ENCODE measurements around the gene PLXNA2.

The PLXNA2 gene

GRCh38 chr1:208080396-208081286, 163.5 kb downstream of the PLXNA2 start:
- FAIRE-seq (no peak), DNase-seq (ENCODE audit: insufficient read length) (no peak)
- no peak for TF ChIP-seq POLR2AphosphoS5 (IDR thresholded peaks at IDR 0.05; ENCODE audit: low read depth, low read length)
- TF ChIP-seq POLR2A (IDR thresholded peaks at IDR 0.05; ENCODE audit: low read depth, low read length), result no peak
- TF ChIP-seq TAF1 (IDR thresholded peaks at IDR 0.05; ENCODE audit: borderline replicate concordance, low read depth, low read length), result no peak

GRCh38 chr1:208079161-208079560, 165.0 kb downstream of the PLXNA2 start:
- TF ChIP-seq POLR2AphosphoS5 (IDR thresholded peaks at IDR 0.05; ENCODE audit: low read depth, low read length) (no peak), TAF1 (IDR thresholded peaks at IDR 0.05; ENCODE audit: borderline replicate concordance, low read depth, low read length) (no peak)
- no peak for DNase-seq (ENCODE audit: insufficient read length)
- FAIRE-seq, result no peak

GRCh38 chr1:208078752-208079151, 165.4 kb downstream of the PLXNA2 start:
- FAIRE-seq (no peak), DNase-seq (ENCODE audit: insufficient read length) (no peak)
- TF ChIP-seq POLR2AphosphoS5 (IDR thresholded peaks at IDR 0.05; ENCODE audit: low read depth, low read length) (no peak), POLR2A (IDR thresholded peaks at IDR 0.05; ENCODE audit: low read depth, low read length) (no peak), TAF1 (IDR thresholded peaks at IDR 0.05; ENCODE audit: borderline replicate concordance, low read depth, low read length) (no peak)

DNA sequence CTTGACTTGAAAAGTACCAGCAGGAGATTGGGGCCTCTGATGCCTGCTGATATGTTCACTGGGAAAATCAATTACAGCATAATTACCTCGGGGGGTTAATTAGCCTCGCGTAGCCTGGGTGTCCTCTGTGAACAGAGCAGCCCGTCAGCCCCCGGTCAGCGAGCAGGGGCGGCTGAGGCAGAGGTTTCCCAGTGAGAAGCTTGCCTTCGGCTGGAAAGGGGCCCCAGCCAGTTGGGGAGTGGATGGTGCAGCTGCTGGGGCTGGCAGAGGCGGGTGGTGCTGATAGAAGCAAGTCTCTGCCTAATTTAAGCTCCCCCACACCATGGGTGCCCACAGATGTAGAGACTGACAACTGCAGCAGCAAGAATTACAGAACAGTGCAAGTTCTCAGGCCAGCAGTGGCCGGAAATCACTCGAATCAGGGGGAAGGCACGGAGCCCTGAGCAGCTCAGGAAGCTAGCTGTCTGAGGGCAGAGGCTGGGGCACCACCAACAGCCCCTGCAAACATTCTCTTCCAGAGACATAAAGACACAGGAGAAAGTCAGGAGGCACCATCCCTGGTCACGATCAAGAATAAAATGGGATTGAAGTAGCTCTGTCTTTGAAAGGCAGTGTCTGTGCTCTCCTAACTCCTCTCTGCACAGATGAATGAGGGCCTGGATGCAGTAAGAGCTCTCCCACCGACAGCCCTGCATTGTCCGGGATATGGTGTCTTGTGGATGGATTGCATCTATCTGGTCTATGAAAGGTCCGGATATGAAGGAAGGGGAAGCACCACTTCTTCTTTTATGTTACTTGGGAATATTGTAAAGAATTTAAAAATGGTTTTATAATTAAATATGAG, 166.7 kb downstream of the PLXNA2 start:
- FAIRE-seq (no peak), DNase-seq (ENCODE audit: insufficient read length) (no peak)
- TF ChIP-seq TAF1 (IDR thresholded peaks at IDR 0.05; ENCODE audit: borderline replicate concordance, low read depth, low read length), result no peak
- no peak for TF ChIP-seq POLR2AphosphoS5 (IDR thresholded peaks at IDR 0.05; ENCODE audit: low read depth, low read length)
- no peak for TF ChIP-seq POLR2A (IDR thresholded peaks at IDR 0.05; ENCODE audit: low read depth, low read length)

DNA sequence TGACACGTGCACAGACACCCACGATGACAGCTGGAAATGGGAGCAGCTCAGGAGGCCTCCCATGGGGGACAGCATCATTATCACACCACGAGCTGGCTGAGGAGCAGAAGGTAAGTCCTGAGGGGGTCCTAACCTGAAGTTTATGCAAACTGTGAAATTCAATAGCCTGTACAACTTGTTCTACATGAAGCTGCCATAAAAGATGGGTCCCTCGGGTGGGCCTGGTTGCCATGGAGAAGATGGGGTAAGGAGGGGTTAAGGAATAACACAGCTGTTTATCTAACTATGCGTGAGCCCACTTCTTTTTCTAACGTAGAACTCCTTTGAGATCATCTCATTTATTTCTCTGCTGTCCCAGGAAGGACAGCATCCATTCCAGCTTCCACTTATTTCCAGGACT, 169.8 kb downstream of the PLXNA2 start:
- DNase-seq (ENCODE audit: insufficient read length) (no peak), FAIRE-seq (no peak)
- TF ChIP-seq POLR2AphosphoS5 (IDR thresholded peaks at IDR 0.05; ENCODE audit: low read depth, low read length), result no peak
- TF ChIP-seq POLR2A (IDR thresholded peaks at IDR 0.05; ENCODE audit: low read depth, low read length), result no peak
- TF ChIP-seq TAF1 (IDR thresholded peaks at IDR 0.05; ENCODE audit: borderline replicate concordance, low read depth, low read length), result no peak

DNA sequence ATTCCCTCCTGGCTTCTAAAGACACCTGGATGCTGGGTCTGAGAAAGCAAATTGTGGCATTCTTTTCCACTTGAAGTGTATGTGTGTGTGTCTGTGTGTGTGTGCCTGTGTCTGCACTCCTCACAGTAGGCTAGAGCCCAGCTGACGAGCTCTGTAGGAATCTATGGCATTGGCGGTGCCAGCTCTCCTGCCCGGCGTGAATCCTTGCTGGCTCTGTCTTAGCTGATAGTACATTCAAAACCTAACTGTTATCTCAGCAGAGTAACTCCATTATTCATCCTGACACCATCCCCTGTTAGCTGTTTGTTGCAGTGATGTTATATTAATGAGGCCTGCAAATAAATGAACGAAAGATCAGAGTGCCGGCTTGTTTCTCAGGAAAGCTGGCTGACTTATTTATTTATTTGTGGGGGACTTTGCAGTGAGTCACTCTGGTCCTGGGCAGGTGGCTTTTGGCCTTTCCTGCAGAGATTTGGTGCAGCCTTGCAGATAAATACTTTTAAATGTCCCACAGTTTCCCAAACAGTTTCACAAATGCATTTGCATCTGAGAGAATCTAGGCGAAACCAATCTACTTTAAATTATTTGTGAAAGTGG, 172.7 kb downstream of the PLXNA2 start:
- DNase-seq (ENCODE audit: insufficient read length) (no peak), FAIRE-seq (no peak)

GRCh38 chr1:208069908-208070307, 174.3 kb downstream of the PLXNA2 start:
- FAIRE-seq (peak; percentile 53), DNase-seq (ENCODE audit: insufficient read length) (no peak)
- no peak for TF ChIP-seq POLR2AphosphoS5 (IDR thresholded peaks at IDR 0.05; ENCODE audit: low read depth, low read length)
- TF ChIP-seq TAF1 (IDR thresholded peaks at IDR 0.05; ENCODE audit: borderline replicate concordance, low read depth, low read length), result no peak
- no peak for TF ChIP-seq POLR2A (IDR thresholded peaks at IDR 0.05; ENCODE audit: low read depth, low read length)

More for the DNA sequence above, 172.7 kb downstream of the PLXNA2 start:
- TF ChIP-seq TAF1 (IDR thresholded peaks at IDR 0.05; ENCODE audit: borderline replicate concordance, low read depth, low read length) (no peak), POLR2A (IDR thresholded peaks at IDR 0.05; ENCODE audit: low read depth, low read length) (no peak), POLR2AphosphoS5 (IDR thresholded peaks at IDR 0.05; ENCODE audit: low read depth, low read length) (no peak)

GRCh38 chr1:208069317-208069716, 174.9 kb downstream of the PLXNA2 start:
- FAIRE-seq (no peak), DNase-seq (ENCODE audit: insufficient read length) (no peak)
- no peak for TF ChIP-seq TAF1 (IDR thresholded peaks at IDR 0.05; ENCODE audit: borderline replicate concordance, low read depth, low read length)
- TF ChIP-seq POLR2AphosphoS5 (IDR thresholded peaks at IDR 0.05; ENCODE audit: low read depth, low read length), result no peak
- no peak for TF ChIP-seq POLR2A (IDR thresholded peaks at IDR 0.05; ENCODE audit: low read depth, low read length)

DNA sequence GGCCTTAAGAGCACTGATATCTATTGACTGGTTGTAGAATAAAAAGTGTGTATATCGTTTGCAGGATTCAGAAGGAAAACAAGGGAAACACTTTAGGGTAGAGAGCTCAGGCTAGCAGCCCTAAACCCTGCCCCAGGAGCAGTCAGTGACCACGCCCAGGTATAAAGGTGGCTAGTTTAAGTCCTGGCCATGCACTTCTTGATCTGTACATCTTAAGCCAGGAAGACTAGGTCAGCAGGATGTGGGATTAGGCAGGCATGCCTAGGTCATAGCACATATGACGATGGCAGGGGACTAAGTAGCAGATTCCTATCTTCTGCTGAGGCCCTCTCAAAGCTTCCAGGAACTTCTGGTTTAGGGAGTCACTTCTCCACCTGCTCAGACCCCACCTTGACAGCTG, 175.3 kb downstream of the PLXNA2 start:
- no peak for DNase-seq (ENCODE audit: insufficient read length)
- TF ChIP-seq POLR2A (IDR thresholded peaks at IDR 0.05; ENCODE audit: low read depth, low read length) (no peak), POLR2AphosphoS5 (IDR thresholded peaks at IDR 0.05; ENCODE audit: low read depth, low read length) (no peak), TAF1 (IDR thresholded peaks at IDR 0.05; ENCODE audit: borderline replicate concordance, low read depth, low read length) (no peak)
- FAIRE-seq, result no peak

DNA sequence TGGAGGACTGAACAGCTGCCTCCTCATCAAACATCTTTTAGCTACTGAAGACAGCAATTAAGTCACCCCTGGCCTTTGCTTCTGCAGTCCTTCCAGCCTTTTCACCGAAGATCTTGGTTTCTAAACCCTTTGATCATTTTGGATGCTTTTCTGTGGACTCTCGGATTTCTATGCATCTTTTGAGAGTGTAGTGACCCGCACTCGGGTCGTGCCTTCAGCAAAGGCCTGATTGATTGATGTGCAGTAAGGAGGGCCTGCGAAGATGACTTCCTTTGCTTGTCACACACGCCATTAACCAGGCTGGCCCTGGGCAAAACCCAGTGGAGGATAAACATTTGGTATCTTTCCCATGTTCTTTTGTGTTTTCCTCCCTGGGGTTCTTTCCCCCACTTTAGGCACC, 175.8 kb downstream of the PLXNA2 start:
- TF ChIP-seq POLR2A (IDR thresholded peaks at IDR 0.05; ENCODE audit: low read depth, low read length), result no peak
- TF ChIP-seq POLR2AphosphoS5 (IDR thresholded peaks at IDR 0.05; ENCODE audit: low read depth, low read length), result no peak
- TF ChIP-seq TAF1 (IDR thresholded peaks at IDR 0.05; ENCODE audit: borderline replicate concordance, low read depth, low read length), result no peak
- FAIRE-seq, result no peak
- DNase-seq (ENCODE audit: insufficient read length), result no peak

GRCh38 chr1:208066583-208066982, 177.6 kb downstream of the PLXNA2 start:
- DNase-seq (ENCODE audit: insufficient read length) (no peak), FAIRE-seq (no peak)
- TF ChIP-seq POLR2AphosphoS5 (IDR thresholded peaks at IDR 0.05; ENCODE audit: low read depth, low read length) (no peak), POLR2A (IDR thresholded peaks at IDR 0.05; ENCODE audit: low read depth, low read length) (no peak)

Data from GM12892 (cell line).